Measurements from ENCODE around the gene SCFD2.

SCFD2 gene

GRCh38 chr4:52959541-52959940 lies 406.3 kb downstream of the SCFD2 start:
- no peak for DNase-seq (ENCODE audit: extremely low spot score)
- TF ChIP-seq BHLHE40 (IDR thresholded peaks at IDR 0.05; ENCODE audit: borderline replicate concordance) (no peak), SP1 (IDR thresholded peaks at IDR 0.05) (no peak)
- POLR2A ChIA-PET = no interaction called here
- CTCF ChIA-PET = no interaction called here

GRCh38 chr4:52957835-52958631 lies 407.8 kb downstream of the SCFD2 start:
- no peak for TF ChIP-seq SP1 (IDR thresholded peaks at IDR 0.05)
- no peak for TF ChIP-seq FOXK2 (IDR thresholded peaks at IDR 0.05)
- TF ChIP-seq CTBP1 (IDR thresholded peaks at IDR 0.05; ENCODE audit: borderline replicate concordance) = no peak
- ChIA-PET POLR2A (no interaction called here), CTCF (interaction anchor here (0.5 kb wide), 1 partner anchor 672 kb away, joined by 3 read pairs; no protein-coding TSS in a partner anchor)
- DNase-seq (ENCODE audit: extremely low spot score) = no peak

DNA sequence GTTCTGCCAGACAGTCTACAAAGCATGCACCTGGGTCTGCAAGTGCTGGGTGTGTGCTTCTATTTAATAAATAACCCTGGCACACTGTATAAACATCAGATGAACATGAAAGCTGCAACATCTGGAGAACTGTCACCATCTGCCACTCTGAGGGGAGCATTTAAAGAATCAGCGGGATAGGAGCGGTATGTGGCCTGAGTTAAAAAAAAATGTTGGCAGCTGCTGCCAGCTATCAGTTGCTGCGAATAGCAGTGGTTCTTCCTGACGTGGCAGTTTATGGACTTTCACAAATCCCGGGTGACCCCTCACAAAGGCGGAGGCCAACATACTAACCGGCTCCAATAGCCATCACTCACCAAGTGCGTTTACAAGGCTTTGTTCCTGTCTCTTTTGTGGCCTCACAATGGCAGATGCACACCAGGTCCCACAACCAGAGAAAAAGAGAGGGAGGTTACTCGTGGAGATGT lies 408.6 kb downstream of the SCFD2 start:
- no peak for DNase-seq (ENCODE audit: extremely low spot score)
- ChIA-PET CTCF (no interaction called here), POLR2A (no interaction called here)
- TF ChIP-seq CTBP1 (IDR thresholded peaks at IDR 0.05; ENCODE audit: borderline replicate concordance) (no peak), FOXM1 (IDR thresholded peaks at IDR 0.05; ENCODE audit: borderline replicate concordance) (no peak), PKNOX1 (IDR thresholded peaks at IDR 0.05) (no peak)

- CTCF ChIA-PET = no interaction called here
- no peak for TF ChIP-seq ZNF384 (IDR thresholded peaks at IDR 0.05)
- no peak for TF ChIP-seq FOXA1 (IDR thresholded peaks at IDR 0.05)
- TF ChIP-seq ELF4 (IDR thresholded peaks at IDR 0.05) = no peak
- no peak for TF ChIP-seq ARNT (IDR thresholded peaks at IDR 0.05)
- TF ChIP-seq NFRKB (IDR thresholded peaks at IDR 0.05) = no peak
- no peak for TF ChIP-seq PKNOX1 (IDR thresholded peaks at IDR 0.05)
- TF ChIP-seq SP1 (IDR thresholded peaks at IDR 0.05) = no peak
- no peak for TF ChIP-seq SUZ12 (IDR thresholded peaks at IDR 0.05)
- TF ChIP-seq HDGF (IDR thresholded peaks at IDR 0.05; ENCODE audit: borderline replicate concordance) = no peak
- no peak for TF ChIP-seq FOXK2 (IDR thresholded peaks at IDR 0.05)
- no peak for TF ChIP-seq BHLHE40 (IDR thresholded peaks at IDR 0.05; ENCODE audit: borderline replicate concordance)
- no peak for TF ChIP-seq L3MBTL2 (conservative IDR thresholded peaks at IDR 0.05)
- DNase-seq (ENCODE audit: extremely low spot score) = no peak
- POLR2A ChIA-PET = no interaction called here
These were observed 409.2 kb downstream of the SCFD2 start for GRCh38 chr4:52956691-52957090.

- DNase-seq (ENCODE audit: extremely low spot score) = no peak
- CTCF ChIA-PET = interaction anchor here (0.8 to 1.0 kb wide), 2 partner anchors 28 to 29 kb away, joined by 3 read pairs; no protein-coding TSS in a partner anchor
- TF ChIP-seq SUZ12 (IDR thresholded peaks at IDR 0.05) = no peak
- TF ChIP-seq FOXK2 (IDR thresholded peaks at IDR 0.05) = no peak
- no peak for TF ChIP-seq FOXA1 (IDR thresholded peaks at IDR 0.05)
- TF ChIP-seq L3MBTL2 (conservative IDR thresholded peaks at IDR 0.05) = no peak
- POLR2A ChIA-PET = no interaction called here
These were observed 411.2 kb downstream of the SCFD2 start for GRCh38 chr4:52954560-52955170.

DNA sequence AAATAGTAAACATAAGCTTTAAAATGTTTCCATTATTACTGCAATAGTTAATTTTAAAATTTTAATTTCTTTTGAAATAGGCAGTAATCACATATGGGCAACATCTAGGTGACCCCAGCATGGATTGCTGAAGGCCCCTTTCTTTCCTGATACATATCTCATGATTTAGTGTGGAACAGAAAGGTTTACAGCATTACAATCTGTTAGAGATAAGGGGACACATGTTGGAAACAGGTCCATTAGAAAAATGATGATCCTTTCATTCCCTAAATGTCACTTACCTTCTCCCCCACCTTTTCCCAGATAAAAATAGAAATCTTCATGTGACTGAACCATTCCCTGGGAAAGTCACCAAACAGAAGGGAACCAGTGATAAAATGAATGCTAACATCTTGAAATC lies 413.3 kb downstream of the SCFD2 start:
- POLR2A ChIA-PET = no interaction called here
- CTCF ChIA-PET = interaction anchor here (0.6 kb wide), 1 partner anchor 664 kb away, joined by 3 read pairs; no protein-coding TSS in a partner anchor
- no peak for TF ChIP-seq HDGF (IDR thresholded peaks at IDR 0.05; ENCODE audit: borderline replicate concordance)
- TF ChIP-seq BHLHE40 (IDR thresholded peaks at IDR 0.05; ENCODE audit: borderline replicate concordance) = no peak
- TF ChIP-seq SUZ12 (IDR thresholded peaks at IDR 0.05) = no peak
- no peak for TF ChIP-seq FOXK2 (IDR thresholded peaks at IDR 0.05)
- TF ChIP-seq TARDBP (IDR thresholded peaks at IDR 0.05) = no peak
- TF ChIP-seq NFRKB (IDR thresholded peaks at IDR 0.05) = no peak
- TF ChIP-seq CTBP1 (IDR thresholded peaks at IDR 0.05; ENCODE audit: borderline replicate concordance) = no peak
- TF ChIP-seq FOXM1 (IDR thresholded peaks at IDR 0.05; ENCODE audit: borderline replicate concordance) = no peak
- no peak for TF ChIP-seq L3MBTL2 (conservative IDR thresholded peaks at IDR 0.05)
- no peak for TF ChIP-seq ARNT (IDR thresholded peaks at IDR 0.05)
- no peak for TF ChIP-seq PKNOX1 (IDR thresholded peaks at IDR 0.05)
- no peak for TF ChIP-seq SP1 (IDR thresholded peaks at IDR 0.05)
- TF ChIP-seq ZNF384 (IDR thresholded peaks at IDR 0.05) = no peak
- TF ChIP-seq FOXA1 (IDR thresholded peaks at IDR 0.05) = no peak
- TF ChIP-seq ELF4 (IDR thresholded peaks at IDR 0.05) = no peak
- no peak for TF ChIP-seq LEF1 (IDR thresholded peaks at IDR 0.05; ENCODE audit: borderline replicate concordance)
- DNase-seq (ENCODE audit: extremely low spot score) = no peak

- no peak for TF ChIP-seq FOXM1 (IDR thresholded peaks at IDR 0.05; ENCODE audit: borderline replicate concordance)
- CTCF ChIA-PET = no interaction called here
- DNase-seq (ENCODE audit: extremely low spot score) = no peak
- POLR2A ChIA-PET = no interaction called here
These were observed 414.8 kb downstream of the SCFD2 start for GRCh38 chr4:52951016-52951415.
